ENCODE measurements around the gene GALNTL6.
"Not testable (repeated sequence)": the region's sequence is repeated elsewhere in the genome, so short reads cannot be mapped to it uniquely, and the experiment has no call there.

GALNTL6 gene

DNA sequence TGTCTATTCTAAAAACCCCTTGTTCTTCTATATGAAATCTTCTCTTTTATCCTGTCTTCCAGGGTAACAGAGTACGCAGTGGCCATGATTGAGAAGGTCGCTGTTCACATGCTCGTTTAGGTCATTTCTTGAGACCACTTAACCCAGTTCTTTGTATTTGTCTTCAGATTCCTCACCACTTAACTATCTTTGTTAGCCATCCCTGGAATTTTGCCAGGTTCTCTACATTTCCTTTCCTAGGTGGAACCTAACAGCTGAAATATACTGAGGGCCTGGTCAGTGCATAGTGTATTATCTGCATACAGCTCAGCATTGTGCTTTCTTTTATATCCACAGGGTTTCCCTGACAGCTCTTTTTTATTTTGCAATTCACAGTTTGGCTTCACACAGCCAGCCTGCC, 1206.5 kb downstream of the GALNTL6 start:
- no peaks in the 10 kb centered on the region for H3K27me3 ChIP-seq (replicated peaks; ENCODE audit: control insufficient read depth, insufficient read depth, low read length)
- DNase-seq (ENCODE audit: extremely low read depth, insufficient read length) = no peak
- no peaks in the 10 kb centered on the region for H3K36me3 ChIP-seq (ENCODE audit: control insufficient read depth, insufficient read depth, low read length)
- no peak overlapping the region for H3K4me3 ChIP-seq (replicated peaks; ENCODE audit: low read depth, low read length)
- TF ChIP-seq, protein P1, sequence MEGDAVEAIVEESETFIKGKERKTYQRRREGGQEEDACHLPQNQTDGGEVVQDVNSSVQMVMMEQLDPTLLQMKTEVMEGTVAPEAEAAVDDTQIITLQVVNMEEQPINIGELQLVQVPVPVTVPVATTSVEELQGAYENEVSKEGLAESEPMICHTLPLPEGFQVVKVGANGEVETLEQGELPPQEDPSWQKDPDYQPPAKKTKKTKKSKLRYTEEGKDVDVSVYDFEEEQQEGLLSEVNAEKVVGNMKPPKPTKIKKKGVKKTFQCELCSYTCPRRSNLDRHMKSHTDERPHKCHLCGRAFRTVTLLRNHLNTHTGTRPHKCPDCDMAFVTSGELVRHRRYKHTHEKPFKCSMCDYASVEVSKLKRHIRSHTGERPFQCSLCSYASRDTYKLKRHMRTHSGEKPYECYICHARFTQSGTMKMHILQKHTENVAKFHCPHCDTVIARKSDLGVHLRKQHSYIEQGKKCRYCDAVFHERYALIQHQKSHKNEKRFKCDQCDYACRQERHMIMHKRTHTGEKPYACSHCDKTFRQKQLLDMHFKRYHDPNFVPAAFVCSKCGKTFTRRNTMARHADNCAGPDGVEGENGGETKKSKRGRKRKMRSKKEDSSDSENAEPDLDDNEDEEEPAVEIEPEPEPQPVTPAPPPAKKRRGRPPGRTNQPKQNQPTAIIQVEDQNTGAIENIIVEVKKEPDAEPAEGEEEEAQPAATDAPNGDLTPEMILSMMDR (IDR thresholded peaks at IDR 0.05; ENCODE audit: insufficient read depth, low read length, poor library complexity, severe bottlenecking) = no peak

DNA sequence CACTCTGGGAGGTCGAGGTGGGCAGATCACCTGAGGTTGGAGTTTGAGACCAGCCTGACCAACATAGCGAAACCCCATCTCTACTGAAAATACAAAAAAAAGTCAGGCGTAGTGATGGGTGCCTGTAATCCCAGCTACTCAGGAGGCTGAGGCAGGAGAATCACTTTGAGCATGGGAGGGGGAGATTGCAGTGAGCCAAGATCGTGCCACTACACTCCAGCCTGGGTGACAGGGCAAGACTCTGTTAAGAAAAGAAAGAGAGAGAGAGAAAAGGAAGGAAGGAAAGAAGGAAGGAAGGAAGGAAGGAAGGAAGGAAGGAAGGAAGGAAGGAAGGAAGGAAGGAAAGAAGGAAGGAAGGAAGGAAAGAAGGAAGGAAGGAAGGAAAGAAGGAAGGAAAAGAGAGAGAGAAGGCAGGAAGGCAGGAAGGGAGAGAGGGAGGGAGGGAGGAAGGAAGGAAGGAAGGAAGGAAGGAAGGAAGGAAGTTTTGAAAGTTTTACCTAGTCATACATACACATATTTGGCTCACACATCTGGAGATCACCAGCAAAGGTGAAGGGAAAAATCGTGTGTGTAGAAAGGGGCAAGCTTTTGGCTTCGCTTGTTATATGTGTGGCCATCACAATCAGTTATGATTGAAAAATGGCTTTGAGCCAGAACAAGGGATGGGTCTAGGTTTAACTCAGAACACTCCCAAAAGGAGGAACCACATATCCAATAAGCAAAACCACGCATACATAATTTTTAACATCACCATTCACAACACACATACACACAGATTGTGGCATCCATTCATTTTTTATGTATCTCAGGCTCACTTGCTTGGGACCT, 1208.8 kb downstream of the GALNTL6 start:
- H3K4me3 ChIP-seq (replicated peaks; ENCODE audit: low read depth, low read length); DNase-seq (ENCODE audit: extremely low read depth, insufficient read length); H3K27me3 ChIP-seq (replicated peaks; ENCODE audit: control insufficient read depth, insufficient read depth, low read length); H3K36me3 ChIP-seq (ENCODE audit: control insufficient read depth, insufficient read depth, low read length): not testable (repeated sequence)

DNA sequence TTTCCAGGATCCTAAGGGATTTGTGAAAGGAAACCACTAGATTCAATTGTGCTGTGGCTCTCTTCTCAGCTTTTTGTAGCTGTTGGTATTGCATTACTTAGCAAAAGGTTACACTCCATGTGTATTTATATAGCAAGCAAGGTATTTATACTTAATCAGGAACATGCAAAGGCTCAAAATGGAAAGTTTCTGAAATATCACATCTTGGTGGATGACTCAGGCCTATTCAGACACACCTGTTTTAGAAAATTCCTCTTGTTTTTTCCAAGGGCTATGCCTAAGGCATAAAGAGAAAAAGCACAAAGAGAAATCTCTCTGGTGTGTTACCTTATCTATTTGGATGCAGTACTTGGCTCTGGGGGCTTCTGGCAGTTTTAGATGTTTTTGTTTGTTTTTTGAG, 1211.0 kb downstream of the GALNTL6 start:
- H3K36me3 ChIP-seq (ENCODE audit: control insufficient read depth, insufficient read depth, low read length) = no peaks in the 10 kb centered on the region
- no peak overlapping the region for H3K4me3 ChIP-seq (replicated peaks; ENCODE audit: low read depth, low read length)
- TF ChIP-seq, protein P1 (IDR thresholded peaks at IDR 0.05; ENCODE audit: insufficient read depth, low read length, poor library complexity, severe bottlenecking) = no peak
- DNase-seq (ENCODE audit: extremely low read depth, insufficient read length) = no peak
- no peaks in the 10 kb centered on the region for H3K27me3 ChIP-seq (replicated peaks; ENCODE audit: control insufficient read depth, insufficient read depth, low read length)

DNA sequence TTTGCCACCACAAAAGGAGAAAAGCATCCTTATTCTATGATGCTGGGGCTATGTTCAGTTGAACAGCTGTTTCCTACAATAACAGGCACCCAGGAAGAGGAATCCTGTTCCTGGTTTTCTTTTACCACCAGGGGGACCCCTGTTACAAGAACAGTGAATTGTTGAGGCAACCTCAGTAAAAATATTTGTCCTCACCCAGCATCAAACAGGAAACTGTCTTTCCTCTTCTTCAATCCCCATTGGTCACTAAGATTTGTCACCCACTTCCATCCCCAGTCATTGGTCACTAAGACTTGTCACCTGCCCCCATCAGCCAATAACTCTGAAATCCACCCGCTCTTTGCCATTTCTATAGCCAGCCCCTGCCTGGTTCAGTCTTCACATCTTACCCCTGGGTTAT, 1211.9 kb downstream of the GALNTL6 start:
- TF ChIP-seq, protein P1 (IDR thresholded peaks at IDR 0.05; ENCODE audit: insufficient read depth, low read length, poor library complexity, severe bottlenecking) = peak; percentile 59
- no peaks in the 10 kb centered on the region for H3K36me3 ChIP-seq (ENCODE audit: control insufficient read depth, insufficient read depth, low read length)
- no peaks in the 10 kb centered on the region for H3K27me3 ChIP-seq (replicated peaks; ENCODE audit: control insufficient read depth, insufficient read depth, low read length)
- no peak overlapping the region for H3K4me3 ChIP-seq (replicated peaks; ENCODE audit: low read depth, low read length)
- DNase-seq (ENCODE audit: extremely low read depth, insufficient read length) = no peak

DNA sequence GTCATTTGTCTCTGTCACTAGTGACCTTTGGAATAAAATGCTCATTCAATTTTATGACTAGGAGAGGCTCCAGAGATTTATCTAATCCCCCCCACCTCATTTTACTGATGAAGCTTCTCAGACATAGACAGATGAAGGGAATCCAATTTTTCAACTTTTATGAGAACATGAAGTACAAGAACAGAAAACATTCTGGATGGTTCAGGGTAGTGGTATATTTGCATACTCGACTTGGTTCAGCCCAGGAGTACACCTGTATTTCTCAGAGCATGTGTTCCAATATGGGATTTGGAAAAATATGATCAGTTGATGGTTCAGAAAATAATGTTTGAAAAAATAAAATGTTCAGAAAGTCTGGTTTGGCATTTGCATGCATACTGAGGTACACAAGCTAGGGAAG, 1224.0 kb downstream of the GALNTL6 start:
- H3K4me3 ChIP-seq (replicated peaks; ENCODE audit: low read depth, low read length) = no peak overlapping the region
- H3K27me3 ChIP-seq (replicated peaks; ENCODE audit: control insufficient read depth, insufficient read depth, low read length) = no peaks in the 10 kb centered on the region
- TF ChIP-seq, protein P1 (IDR thresholded peaks at IDR 0.05; ENCODE audit: insufficient read depth, low read length, poor library complexity, severe bottlenecking) = no peak
- DNase-seq (ENCODE audit: extremely low read depth, insufficient read length) = no peak
- H3K36me3 ChIP-seq (ENCODE audit: control insufficient read depth, insufficient read depth, low read length) = no peaks in the 10 kb centered on the region

DNA sequence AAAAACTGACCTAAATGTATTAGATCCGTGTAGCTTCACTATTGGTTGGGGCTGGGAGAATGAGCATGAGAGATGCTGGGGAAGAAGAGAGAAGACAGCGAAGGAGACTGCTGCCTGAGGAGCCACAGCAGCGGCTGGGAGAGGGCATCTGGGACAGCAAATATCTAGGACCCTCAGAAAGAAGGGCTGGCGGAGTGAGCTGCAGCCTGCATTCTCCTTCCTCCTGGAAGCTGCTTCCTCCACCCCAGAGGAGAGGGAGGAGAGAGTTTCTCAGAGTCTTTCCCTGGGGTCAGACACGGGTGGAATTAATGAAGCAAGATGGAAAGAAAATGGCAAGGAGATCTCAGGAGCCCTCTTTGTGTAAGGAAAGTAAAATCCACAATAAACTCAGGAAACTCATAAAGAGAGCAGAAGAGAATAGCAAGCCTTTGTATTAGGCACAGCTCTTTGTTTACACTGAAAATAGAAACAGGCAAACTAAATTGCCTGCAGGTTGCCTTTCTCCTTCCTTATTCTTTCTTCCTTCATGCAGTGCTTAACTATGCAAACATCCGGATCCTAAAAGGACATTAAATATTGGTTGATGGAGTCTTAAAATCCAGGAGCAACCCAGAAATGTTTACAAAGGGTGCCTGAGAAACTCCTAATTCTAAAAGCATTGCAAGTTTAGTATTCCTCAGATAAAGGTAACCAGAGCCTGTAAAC, 1225.1 kb downstream of the GALNTL6 start:
- DNase-seq (ENCODE audit: extremely low read depth, insufficient read length) = no peak
- no peaks in the 10 kb centered on the region for H3K36me3 ChIP-seq (ENCODE audit: control insufficient read depth, insufficient read depth, low read length)

More for the DNA sequence above, 1225.1 kb downstream of the GALNTL6 start:
- TF ChIP-seq, protein P1 (IDR thresholded peaks at IDR 0.05; ENCODE audit: insufficient read depth, low read length, poor library complexity, severe bottlenecking) = no peak
- Histone ChIP-seq H3K4me3 (replicated peaks; ENCODE audit: low read depth, low read length) (no peak overlapping the region), H3K27me3 (replicated peaks; ENCODE audit: control insufficient read depth, insufficient read depth, low read length) (no peaks in the 10 kb centered on the region)
